Adrenal gland (tissue), 5 donors: ENCODE data around the gene TAS2R46.
"Not testable (repeated sequence)": the region's sequence is repeated elsewhere in the genome, so short reads cannot be mapped to it uniquely, and the experiment has no call there.

Experiments used
- CTCF ChIP-seq, 6 experiments: fragments of 450-650 bp in 4 of 6; fragments of 200-600 bp in 2 of 6; sonication (generic) in 1 of 6; IDR thresholded peaks; 1 replicate in 5 of 6; 2 replicates in 1 of 6; pipeline versions ENCODE4 v1.5.1 to v1.8.0; 2016 to 2021; ENCODE audit warnings: antibody characterized with exemption in 6 of 6, mild to moderate bottlenecking in 2 of 6, moderate library complexity in 1 of 6
- POLR2A ChIP-seq, 2 donors: fragments of 450-650 bp; IDR thresholded peaks; one replicate each; pipeline ENCODE4 v1.6.1; 2017; ENCODE audit warnings: antibody characterized with exemption in 2 of 2, mild to moderate bottlenecking in 2 of 2, moderate library complexity in 1 of 2
- donor health status: DM: no; HTN: no; CAD: no.

GRCh38 chr12:11033959-11034358 is 28.1 kb downstream of the TAS2R46 start:
- not testable (repeated sequence) for TF ChIP-seq CTCF, POLR2A (IDR thresholded peaks at IDR 0.05)
